Activated naive CD4-positive, alpha-beta T cell (primary cell): ENCODE results near the gene SRPK1.
"Not testable (repeated sequence)": the region's sequence is repeated elsewhere in the genome, so short reads cannot be mapped to it uniquely, and the experiment has no call there.

Experiments
- DNase-seq, 4 experiments: peaks; one replicate each; lab custom pipeline; 2025; lab: John Stamatoyannopoulos, UW

Gene SRPK1

GRCh38 chr6:35920793-35921732, at the start of gene SRPK1:
TSS of gene SRPK1 (minus strand) at chr6:35921098. CDS start at chr6:35921056, 42 bp downstream.
- peak; percentile 72 to 82 (median 73) for DNase-seq

DNA sequence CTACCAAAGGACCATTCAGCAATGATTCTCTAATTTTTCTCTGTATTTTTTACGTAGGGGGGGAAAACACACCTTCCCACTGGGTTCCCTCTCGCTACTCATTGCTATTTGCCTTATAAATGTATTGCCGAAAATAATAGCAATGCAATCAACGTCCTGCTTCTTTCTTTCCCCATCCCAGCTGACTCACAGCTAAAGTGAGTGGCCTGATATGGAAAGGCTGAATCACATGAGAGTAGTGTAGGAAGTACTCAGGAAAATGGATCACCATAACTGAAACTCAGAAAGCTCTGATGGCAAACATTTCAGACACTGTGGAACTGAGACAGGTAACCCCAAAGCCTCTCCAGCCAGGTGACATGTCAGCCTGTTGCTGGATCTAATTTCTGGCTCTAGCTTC, 49.3 kb upstream of the SRPK1 start:
- no peak for DNase-seq

DNA sequence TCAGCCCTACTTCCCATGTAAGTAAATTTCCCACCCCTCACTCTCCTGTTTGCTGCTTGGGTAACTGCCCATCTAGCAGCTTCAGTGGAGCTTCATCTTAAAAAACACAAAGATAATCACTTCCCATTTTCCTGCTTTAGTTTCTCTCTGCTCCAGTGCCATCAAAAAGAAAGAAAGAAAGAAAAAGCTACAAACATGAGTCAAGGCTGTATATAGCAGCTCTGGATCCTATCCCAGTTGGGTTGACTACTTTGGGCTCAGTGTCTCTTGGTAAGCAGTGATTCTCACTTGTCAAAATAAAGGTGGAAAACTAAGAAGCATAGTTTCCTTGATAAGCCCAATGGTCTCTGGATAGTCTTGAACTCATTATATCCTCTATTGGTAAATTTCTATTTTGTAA, 48.7 kb upstream of the SRPK1 start:
- no peak for DNase-seq

DNA sequence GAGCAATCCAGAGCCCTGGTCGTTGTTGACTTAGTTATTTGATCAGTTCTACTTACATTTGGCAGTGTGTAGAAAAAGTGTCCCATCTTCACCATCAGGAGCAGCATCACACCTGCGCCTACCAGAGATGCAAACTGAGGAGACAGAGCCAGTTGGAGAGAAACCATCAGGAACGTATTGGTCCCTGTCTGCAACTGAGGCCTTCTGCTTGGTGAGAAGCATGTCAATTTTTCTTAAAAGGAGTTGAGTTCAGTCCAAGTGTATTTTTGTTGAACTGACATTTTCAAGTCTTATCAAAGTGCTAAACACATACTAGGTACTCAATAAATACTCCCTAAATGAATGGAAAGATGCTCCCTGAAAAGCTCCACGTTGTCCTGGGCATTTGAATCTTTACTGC, 47.9 kb upstream of the SRPK1 start:
- DNase-seq = no peak

- DNase-seq = no peak
Observed at GRCh38 chr6:35967076-35967774, 46.3 kb upstream of the SRPK1 start.

GRCh38 chr6:35962779-35963560, 42.1 kb upstream of the SRPK1 start:
- no peak for DNase-seq

DNA sequence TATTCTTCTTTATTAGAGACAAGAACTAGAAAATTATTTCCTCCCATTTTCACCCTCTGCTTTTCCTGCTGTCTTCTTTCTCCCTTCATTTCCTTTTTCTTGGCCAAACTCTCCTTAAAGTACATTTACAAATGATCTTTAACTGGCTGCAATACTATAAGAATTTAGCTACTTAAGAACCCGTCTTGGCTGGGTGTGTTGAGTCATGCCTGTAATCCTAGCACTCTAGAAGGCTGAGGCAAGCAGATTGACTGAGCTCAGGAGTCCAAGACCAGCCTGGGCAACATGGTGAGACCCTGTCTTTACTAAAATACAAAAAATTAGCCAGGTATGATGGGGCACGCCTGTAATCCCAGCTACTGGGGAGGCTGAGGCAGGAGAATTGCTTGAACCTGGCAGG, 39.3 kb upstream of the SRPK1 start:
- DNase-seq = no peak

DNA sequence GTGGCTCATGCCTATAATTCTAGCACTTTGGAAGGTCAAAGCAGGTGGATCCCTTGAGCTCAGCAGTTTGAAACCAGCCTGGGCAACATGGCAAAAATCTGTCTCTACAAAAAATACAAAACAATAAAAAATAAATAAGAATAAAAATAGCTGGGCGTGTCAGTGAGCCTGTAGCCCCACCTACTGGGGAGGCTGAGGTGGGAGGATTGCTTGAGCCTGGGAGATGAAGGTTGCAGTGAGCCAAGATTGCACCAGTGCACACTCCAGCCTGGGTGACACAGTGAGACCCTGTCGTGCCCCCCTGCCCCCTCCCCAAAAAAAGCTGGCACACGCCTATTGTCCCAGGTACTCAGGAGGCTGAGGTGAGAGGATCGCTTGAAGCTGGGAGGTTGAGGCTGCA, 35.1 kb upstream of the SRPK1 start:
- no peak for DNase-seq

DNA sequence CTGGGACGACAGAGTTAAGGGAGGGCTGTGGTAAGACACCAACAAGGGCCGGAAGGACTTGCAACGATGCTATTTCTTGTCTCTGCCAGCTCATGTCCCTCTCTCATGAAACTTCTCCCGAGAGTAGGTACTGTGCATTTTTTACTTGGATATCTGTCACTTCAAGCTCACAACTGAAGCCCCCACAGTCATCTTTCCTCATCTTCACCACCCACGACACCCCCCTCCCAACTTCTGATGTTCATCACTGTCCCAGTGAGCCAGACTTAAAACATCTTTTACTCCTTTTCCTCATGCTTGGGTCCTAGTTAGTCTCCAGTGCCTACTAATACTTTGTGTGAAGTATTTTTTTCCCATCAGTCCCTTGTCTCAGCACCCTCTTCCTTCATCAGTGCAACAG, 34.6 kb upstream of the SRPK1 start:
- no peak for DNase-seq

DNA sequence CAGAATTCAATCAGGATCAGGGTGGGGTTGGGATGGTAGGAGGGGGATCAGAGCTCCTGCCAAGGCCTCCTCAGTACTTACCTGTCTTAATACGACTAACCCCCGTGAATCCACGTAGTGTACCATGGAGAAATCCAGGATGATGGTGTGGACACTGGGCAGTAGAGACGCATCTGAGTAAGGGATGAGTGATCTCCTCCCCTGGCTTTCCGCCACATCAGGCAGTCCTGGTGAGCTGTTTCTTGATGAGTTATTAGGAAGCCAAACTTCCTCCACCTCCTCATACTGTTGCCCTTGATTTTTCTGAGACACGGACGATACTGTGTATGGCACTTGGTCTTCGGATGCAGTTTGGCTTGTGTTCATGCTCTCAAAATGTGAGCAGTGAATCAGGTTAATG, 34.2 kb upstream of the SRPK1 start:
- DNase-seq = no peak

- no peak for DNase-seq
Observed at GRCh38 chr6:35954333-35954732, 33.4 kb upstream of the SRPK1 start.

- no peak for DNase-seq
Observed at GRCh38 chr6:35948725-35949124, 27.8 kb upstream of the SRPK1 start.

- DNase-seq = no peak
Observed at GRCh38 chr6:35945650-35946025, 24.7 kb upstream of the SRPK1 start.

DNA sequence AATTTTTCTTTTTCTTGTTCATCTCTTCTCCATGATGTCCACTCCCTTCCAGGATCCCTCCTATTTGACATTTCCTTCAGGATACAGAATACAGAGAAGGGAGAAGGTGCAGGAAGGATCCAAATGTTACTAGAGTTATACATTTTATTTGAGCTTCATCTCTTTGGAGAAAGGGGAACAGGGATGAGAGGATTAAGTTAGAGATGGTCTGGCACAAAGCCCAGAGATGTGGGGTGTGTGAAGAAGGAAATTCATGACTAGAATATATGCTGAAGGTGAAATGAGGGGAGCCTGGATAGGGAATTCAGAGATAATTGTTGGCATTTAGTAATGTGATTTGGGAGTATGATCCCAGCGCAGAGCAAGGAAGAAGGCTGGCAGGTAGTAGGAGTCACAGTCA, 22.5 kb upstream of the SRPK1 start:
- no peak for DNase-seq

DNA sequence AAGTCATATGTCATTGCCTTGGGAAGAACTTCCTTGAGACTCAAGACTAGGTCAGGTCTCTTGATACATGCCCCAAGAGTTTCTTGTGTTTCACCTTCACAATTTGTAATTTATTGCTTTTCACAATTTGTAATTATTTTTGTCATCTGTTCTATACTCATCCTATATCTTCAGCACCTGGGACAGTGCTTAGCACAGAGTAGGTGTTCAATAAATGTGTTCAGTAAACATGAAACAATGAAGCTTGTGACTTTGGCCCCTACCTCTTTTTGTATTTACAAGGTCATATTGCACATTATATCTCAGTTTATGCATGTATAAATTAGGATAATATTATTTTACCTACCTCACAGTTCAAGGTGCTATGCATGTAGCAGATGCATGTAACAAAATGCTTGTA, 21.5 kb upstream of the SRPK1 start:
- no peak for DNase-seq

DNA sequence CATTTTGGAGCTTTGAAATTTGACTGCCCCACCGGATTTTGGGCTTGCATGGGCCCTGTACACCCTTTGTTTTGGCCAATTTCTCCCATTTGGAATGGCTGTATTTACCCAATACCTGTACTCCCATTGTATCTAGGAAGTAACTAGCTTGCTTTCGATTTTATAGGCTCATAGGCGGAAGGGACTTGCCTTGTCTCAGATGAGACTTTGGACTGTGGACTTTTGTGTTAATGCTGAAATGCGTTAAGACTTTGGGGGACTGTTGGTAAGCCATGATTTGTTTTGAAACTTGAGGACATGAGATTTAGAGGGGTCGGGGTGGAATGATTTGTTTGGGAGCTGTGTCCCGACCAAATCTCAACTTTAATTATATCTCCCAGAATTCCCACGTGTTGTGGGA, 20.3 kb upstream of the SRPK1 start:
- not testable (repeated sequence) for DNase-seq

DNA sequence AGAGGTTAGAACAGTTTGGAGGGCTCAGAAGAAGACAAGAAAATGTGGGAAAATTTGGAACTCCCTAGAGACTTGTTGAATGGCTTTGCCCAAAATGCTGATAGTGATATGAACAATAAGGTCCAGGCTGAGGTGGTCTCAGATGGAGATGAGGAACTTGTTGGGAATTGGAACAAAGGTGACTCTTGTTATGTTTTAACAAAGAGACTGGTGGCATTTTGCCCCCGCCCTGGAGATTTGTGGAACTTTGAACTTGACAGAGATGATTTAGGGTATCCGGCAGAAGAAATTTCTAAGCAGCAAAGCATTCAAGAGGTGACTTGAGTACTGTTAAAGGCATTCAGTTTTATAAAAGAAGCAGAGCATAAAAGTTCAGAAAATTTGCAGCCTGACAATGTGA, 19.1 kb upstream of the SRPK1 start:
- DNase-seq = not testable (repeated sequence)

DNA sequence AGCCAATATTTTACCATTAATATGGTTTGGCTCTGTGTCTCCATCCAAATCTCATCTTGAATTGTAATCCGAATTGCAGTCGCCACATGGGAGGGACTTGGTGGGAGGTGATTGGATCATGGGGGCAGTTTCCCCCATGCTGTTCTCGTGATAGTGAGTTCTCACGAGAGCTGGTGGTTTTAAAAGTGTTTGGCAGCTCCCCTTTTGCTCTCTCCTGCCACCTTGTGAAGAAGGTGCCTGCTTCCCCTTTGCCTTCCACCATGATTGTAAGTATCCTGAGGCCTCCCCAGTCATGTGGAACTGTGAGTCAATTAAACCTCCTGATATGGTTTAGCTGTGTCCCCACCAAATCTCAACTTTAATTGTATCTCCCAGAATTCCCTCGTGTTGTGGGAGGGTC, 18.4 kb upstream of the SRPK1 start:
- DNase-seq = not testable (repeated sequence)

DNA sequence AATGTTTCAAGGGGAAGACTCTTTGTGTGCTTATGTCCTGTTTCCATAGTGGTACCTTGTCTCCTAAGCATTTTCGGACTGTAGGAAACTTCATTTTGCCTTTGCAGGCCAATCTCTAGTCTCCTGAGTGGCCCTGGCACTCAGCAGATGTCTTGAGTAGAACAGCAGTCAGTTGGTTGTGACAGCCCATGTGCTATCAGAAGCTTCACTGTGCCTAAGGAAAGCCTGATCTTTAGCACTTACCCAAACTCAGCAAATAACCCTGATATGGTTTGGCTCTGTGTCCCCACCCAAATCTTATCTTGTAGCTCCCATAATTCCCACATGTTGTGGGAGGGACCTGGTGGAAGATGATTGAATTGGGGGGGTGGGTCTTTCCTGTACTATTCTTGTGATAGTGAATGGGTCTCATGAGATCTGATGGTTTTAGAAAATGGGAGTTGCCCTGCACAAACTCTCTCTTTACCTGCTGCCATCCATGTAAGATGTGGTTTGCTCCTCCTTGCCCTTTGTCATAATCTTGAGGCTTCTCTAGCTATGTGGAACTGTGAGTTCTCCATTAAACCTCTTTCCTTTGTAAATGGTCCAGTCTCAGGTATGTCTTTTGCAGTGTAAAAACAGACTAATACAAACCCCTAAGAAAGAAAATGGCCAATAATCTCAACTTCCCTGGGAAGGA, 15.9 kb upstream of the SRPK1 start:
- no peak for DNase-seq

DNA sequence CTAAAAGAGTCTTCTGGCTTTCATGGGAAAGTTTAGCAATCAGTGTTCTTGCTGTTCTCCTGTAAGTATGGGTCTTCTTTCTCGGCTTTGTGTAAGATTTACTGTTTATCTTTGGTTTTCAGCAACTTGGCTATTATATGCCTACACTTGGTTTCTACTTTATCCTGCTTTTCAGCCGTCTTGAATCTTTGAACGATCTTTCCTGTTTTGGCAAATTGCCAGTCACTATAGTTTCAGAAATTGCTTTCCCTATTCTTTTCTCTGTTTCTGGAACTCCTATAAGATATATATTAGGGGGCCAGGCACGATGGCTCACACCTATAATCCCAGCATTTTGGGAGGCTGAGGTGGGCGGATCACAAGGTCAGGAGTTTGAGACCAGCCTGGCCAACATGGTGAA, 14.6 kb upstream of the SRPK1 start:
- no peak for DNase-seq

DNA sequence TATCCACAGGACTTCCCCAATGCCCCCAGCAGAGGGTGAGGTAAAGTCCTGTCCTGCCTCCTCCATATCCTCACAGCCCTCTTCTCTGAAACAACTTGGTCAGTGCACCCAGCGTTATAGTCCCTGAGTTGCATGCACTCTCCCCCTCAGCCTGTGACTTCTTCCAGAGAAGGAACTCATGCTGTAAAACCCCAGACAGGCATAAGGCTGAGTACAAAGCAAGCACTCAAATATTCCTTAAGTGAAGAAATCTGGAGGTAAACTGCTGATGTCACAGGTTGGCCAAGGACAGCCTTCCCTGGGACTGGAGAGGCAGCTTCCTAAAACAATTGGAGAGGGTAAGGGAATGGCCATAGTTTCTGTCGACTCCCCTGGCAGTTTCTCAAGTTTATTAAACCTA, 12.9 kb upstream of the SRPK1 start:
- no peak for DNase-seq

- not testable (repeated sequence) for DNase-seq
Observed at GRCh38 chr6:35931873-35932272, 11.0 kb upstream of the SRPK1 start.
